ENCODE data around the gene IZUMO3.

DNA sequence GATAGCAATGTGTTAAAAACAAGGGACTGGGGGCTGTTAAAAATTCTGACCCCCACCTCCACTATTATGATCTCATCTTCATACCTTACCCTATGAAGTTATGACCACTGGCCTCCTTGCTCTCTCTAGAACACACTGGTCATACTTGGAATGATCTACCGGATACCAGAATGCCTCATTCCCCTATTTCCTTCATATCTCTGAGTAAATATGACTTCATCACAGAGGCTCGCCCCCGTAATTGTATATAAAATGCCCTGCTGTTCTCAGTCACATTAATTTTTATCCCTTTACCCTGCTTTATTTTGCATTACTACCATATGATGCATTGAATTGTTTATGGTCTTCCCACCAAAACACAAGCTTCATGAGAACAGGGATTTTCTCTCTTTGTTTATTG lies 29.2 kb downstream of the IZUMO3 start:
- TF ChIP-seq POLR2A (IDR thresholded peaks at IDR 0.05) (no peak), POLR2AphosphoS5 (IDR thresholded peaks at IDR 0.05) (no peak)
